Heart left ventricle (tissue), 16 donors: Measurements from ENCODE around the gene STK38. TPM values are rescaled to one million over a fixed set of nuclear protein-coding genes. Genes with fewer than 3 reads are reported as not detected.

ENCODE experiments used
- ATAC-seq, 4 donors: fragments of 200-7000 bp; cut with Tn5 transposase; one replicate each; pipeline ENCODE4 v1.9.1; 2020 to 2022; ENCODE audit warnings: moderate library complexity in 4 of 4, mild to moderate bottlenecking in 3 of 4, moderate number of reproducible peaks in 1 of 4
- DNase-seq, 5 donors: peaks; one replicate each; pipeline ENCODE4 v3.0.0-alpha.2; 2020
- H3K27ac ChIP-seq, 12 donors: fragments of 200-600 bp; sonication (generic) in 4 of 12; one replicate each; pipeline versions ENCODE4 v1.5.0 to v1.8.0; 2016 to 2022; ENCODE audit warnings: mild to moderate bottlenecking in 2 of 12
- H3K27me3 ChIP-seq, 9 donors: fragments of 200-600 bp; sonication (generic) in 2 of 9; one replicate each; pipeline versions ENCODE4 v1.5.1 to v1.8.0; 2016 to 2022; ENCODE audit warnings: mild to moderate bottlenecking in 3 of 9
- H3K36me3 ChIP-seq, 9 donors: fragments of 200-600 bp; sonication (generic) in 2 of 9; one replicate each; pipeline versions ENCODE4 v1.5.0 to v1.8.0; 2018 to 2022; ENCODE audit warnings: mild to moderate bottlenecking in 2 of 9
- H3K4me1 ChIP-seq, 12 donors: fragments of 200-600 bp; sonication (generic) in 4 of 12; one replicate each; pipeline versions ENCODE4 v1.5.0 to v1.8.0; 2016 to 2022; ENCODE audit warnings: mild to moderate bottlenecking in 3 of 12
- H3K4me3 ChIP-seq, 12 donors: fragments of 200-600 bp; sonication (generic) in 4 of 12; one replicate each; pipeline versions ENCODE4 v1.5.0 to v1.8.0; 2017 to 2022; ENCODE audit warnings: mild to moderate bottlenecking in 9 of 12, moderate library complexity in 4 of 12
- H3K9me3 ChIP-seq, 12 donors: fragments of 200-600 bp; sonication (generic) in 4 of 12; one replicate each; pipeline versions ENCODE4 v1.5.0 to v1.8.0; 2016 to 2022; ENCODE audit warnings: mild to moderate bottlenecking in 1 of 12
- POLR2A ChIP-seq, 2 donors: fragments of 450-650 bp; IDR thresholded peaks; one replicate each; pipeline ENCODE4 v1.6.1; 2017; ENCODE audit warnings: antibody characterized with exemption in 2 of 2, mild to moderate bottlenecking in 2 of 2, moderate library complexity in 2 of 2
- WGBS, 4 donors: extraction: QIAGEN DNeasy Blood & Tissue Kit in 2 of 4; methylation state at CpG; one replicate each; pipeline versions ENCODE4 v1.1.5 to v1.1.7; 2013 to 2018; 5-methylcytosine and 5-hydroxymethylcytosine counted together
- intact Hi-C, 10 donors: fragments of 100-400 bp; cut with DNase I; formaldehyde crosslinking; loops; one replicate each; pipeline versions ENCODE4 v1.11.1 to v1.14.2; 2022
- polyA plus RNA-seq, 2 donors: library from polyadenylated mRNA; stranded (reverse); fragments of 200-250 nt; gene quantifications; one replicate each; pipeline ENCODE4 v1.2.3, GENCODE V29; 2013
- total RNA-seq, 9 donors: library from RNA; depleted of rRNA in 2 of 9; stranded (reverse); fragments of >200 nt in 2 of 9; fragmentation: NEBNext Ultra II Directional in 3 of 9; extraction: Animal tissue kit (Norgen Biotek cat#: 25700) in 3 of 9; gene quantifications; one replicate each; pipeline versions ENCODE4 v1.1.0 to v1.2.4, GENCODE V29; 2016 to 2023
- TF ChIP-seq, protein P1 (sequence below), 12 donors: fragments of 200-600 bp; sonication (generic) in 4 of 12; IDR thresholded peaks; one replicate each; pipeline versions ENCODE4 v1.5.0 to v1.8.0; 2018 to 2022; ENCODE audit warnings: antibody characterized with exemption in 12 of 12, mild to moderate bottlenecking in 5 of 12
- donor health status: ischemic (EF 13 %, LVEDD 7.1; RV severe dilation, severe dysfunction).
- donor health status: healthy with polysubstance abuse.
- donor health status: DM: no; HTN: yes; CAD: no.
- donor health status: DM: no; HTN: no; CAD: no.
- donor health status: ischemic (EF 25% LVEDD 6.9; RV normal size, moderate dysfunction).
- donor health status: ischemic (EF 25% LVEDD 5.7; RV mildly dilated, moderate dysfunction).
- donor health status: healthy.
- donor health status: DM: yes; HTN: yes; CAD: no.
- donor health status: ischemic (EF 35%, LVEDD 5.7; RV mildly dilated, moderate dysfunction).
- donor health status: nonischemic (EF 11% LVEDD 7.7; RV severe dilation, severe dysfunction).
- donor health status: DM: yes; HTN: yes; CAD: no.
- donor health status: PGD.
- donor health status: ischemic (EF 29% LVEDD 5.4; RV normal size, mild dysfunction).
- donor health status: nonischemic (EF 23%, LVEDD 6.1; RV moderate dilation, normal function).

STK38 gene
- total and polyA plus RNA-seq, 11 donors, result 14.3 to 32.8 (median 21.2) TPM

DNA sequence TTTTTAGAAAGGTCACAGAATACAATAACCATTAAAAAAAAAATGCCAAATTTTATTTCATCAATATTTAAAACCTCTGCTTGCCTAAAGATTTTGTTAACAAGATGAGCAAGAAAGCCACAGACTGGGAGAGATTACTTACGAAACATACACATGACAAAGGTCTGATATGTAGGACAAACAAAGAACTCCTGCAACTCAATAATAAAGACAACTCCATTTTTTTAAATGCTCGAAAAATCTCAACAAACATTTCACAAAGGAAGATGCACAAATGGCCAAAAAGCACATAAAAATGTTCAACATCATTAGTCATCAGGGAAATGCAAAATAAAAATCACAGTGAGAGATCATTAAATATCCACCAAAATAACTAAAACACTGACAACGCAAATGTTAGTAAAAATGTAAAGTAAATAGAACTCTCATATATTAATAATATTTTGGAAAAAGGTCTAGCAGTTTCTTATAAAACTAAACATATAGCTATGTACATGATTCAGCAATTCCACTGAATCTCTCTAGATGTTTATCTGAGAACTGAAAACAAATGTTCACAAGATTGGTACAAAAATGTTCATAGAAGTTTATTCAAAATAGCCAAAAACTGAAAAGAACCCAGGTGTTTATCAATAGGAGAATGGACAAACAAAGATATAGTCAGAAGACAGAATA, 10.3 kb downstream of the STK38 start:
- DNase-seq (no peak), ATAC-seq (no peak)
- intact Hi-C loops, result no loop called here
- peaks cover 0 to 30% (median 12%) of the 10 kb centered on the region in 12 donors for H3K4me1 ChIP-seq
- 91 to 97% (median 94%) methylated on average over 3 of the region's 3 CpGs for WGBS, 4 donors
- no peaks in the 10 kb centered on the region for H3K9me3 ChIP-seq
- peaks cover 0 to 93% (median 65%) of the 10 kb centered on the region in 9 donors for H3K36me3 ChIP-seq
- no peak overlapping the region for H3K4me3 ChIP-seq
- no peak overlapping the region for H3K27ac ChIP-seq
- TF ChIP-seq POLR2A (IDR thresholded peaks at IDR 0.05), result no peak
- TF ChIP-seq, protein P1, sequence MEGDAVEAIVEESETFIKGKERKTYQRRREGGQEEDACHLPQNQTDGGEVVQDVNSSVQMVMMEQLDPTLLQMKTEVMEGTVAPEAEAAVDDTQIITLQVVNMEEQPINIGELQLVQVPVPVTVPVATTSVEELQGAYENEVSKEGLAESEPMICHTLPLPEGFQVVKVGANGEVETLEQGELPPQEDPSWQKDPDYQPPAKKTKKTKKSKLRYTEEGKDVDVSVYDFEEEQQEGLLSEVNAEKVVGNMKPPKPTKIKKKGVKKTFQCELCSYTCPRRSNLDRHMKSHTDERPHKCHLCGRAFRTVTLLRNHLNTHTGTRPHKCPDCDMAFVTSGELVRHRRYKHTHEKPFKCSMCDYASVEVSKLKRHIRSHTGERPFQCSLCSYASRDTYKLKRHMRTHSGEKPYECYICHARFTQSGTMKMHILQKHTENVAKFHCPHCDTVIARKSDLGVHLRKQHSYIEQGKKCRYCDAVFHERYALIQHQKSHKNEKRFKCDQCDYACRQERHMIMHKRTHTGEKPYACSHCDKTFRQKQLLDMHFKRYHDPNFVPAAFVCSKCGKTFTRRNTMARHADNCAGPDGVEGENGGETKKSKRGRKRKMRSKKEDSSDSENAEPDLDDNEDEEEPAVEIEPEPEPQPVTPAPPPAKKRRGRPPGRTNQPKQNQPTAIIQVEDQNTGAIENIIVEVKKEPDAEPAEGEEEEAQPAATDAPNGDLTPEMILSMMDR (IDR thresholded peaks at IDR 0.05), result no peak
- H3K27me3 ChIP-seq, result no peaks in the 10 kb centered on the region

DNA sequence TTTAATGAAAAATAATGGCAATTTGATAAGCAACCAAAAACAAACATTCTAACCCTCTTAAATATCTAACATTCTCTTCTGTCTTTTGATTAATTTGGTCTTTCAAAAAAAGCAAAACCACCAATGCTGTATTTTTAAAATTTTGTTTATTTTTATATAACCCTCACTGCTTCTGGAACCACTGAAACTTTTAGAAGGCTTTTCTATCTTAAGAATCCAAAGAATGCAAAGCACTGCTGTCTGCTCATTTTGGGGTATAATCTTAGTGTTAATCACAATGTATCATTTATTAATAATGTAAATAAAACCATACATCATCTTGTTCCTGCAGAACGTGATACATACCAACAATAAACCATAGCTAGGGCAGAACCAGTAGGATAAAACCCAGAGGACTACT, 14.0 kb downstream of the STK38 start:
- intact Hi-C loops, result no loop called here
- Histone ChIP-seq H3K36me3 (peaks cover 0 to 86% (median 42%) of the 10 kb centered on the region in 9 donors), H3K27me3 (no peaks in the 10 kb centered on the region), H3K9me3 (no peaks in the 10 kb centered on the region), H3K4me3 (no peak overlapping the region), H3K27ac (no peak overlapping the region), H3K4me1 (peaks cover 3 to 18% (median 8%) of the 10 kb centered on the region in 12 donors)
- no peak for TF ChIP-seq POLR2A (IDR thresholded peaks at IDR 0.05)
- TF ChIP-seq, protein P1 (IDR thresholded peaks at IDR 0.05), result no peak
- no peak for DNase-seq
- 38 to 48% (median 46%) methylated on average over 1 of the region's 1 CpG for WGBS, 4 donors
- ATAC-seq, result no peak

DNA sequence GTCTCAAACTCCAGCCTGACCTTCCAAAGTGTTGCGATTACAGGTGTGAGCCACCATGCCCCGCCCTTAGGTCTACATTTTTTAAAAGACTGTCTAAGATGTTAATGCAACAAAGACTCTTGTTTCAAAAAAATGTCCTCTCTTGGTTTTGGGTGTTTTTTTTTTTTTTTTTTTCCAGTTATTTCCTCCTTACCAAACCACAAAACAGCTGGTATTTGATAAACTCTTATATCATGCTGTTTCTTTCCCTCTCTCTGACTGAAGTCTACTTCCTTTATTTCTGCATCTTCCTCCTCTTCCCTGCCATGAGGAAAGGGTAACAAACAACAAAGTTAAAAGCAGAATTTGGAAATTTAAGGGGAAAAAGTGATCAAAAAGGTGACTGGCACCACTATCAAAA, 21.2 kb downstream of the STK38 start:
- Histone ChIP-seq H3K9me3 (no peaks in the 10 kb centered on the region), H3K4me1 (peaks cover 3 to 35% (median 15%) of the 10 kb centered on the region in 12 donors), H3K36me3 (peaks cover 0 to 70% (median 50%) of the 10 kb centered on the region in 9 donors), H3K27me3 (no peaks in the 10 kb centered on the region), H3K4me3 (no peak overlapping the region), H3K27ac (no peak overlapping the region)
- 68 to 100% (median 83%) methylated on average over 2 of the region's 2 CpGs for WGBS, 4 donors
- DNase-seq, result no peak
- intact Hi-C loops, result no loop called here
- no peak for TF ChIP-seq POLR2A (IDR thresholded peaks at IDR 0.05)
- TF ChIP-seq, protein P1 (IDR thresholded peaks at IDR 0.05), result no peak
- ATAC-seq, result no peak

DNA sequence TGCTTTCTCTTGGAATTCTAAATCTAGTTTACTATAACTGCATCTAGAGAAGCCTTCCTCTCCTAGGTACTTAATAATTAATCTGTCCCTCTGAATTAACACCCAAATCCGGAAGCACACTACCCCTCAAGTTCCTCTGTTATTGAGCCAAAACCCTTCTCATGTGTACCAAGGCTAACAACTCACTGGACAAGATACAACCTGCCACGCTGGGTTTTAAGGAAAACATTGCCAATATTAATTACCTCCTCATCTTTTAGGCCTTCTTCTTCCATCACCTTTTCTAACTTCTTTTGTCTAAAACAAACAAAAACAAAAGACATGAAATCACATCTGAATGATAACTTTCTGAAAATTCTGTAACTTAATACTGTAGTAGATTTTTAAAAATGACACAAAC, 21.9 kb downstream of the STK38 start:
- ATAC-seq (no peak), DNase-seq (no peak)
- no peaks in the 10 kb centered on the region for H3K27me3 ChIP-seq
- peaks cover 3 to 35% (median 15%) of the 10 kb centered on the region in 12 donors for H3K4me1 ChIP-seq
- 60 to 91% (median 82%) methylated on average over 2 of the region's 2 CpGs for WGBS, 4 donors
- H3K27ac ChIP-seq, result no peak overlapping the region
- H3K4me3 ChIP-seq, result no peak overlapping the region
- no peaks in the 10 kb centered on the region for H3K9me3 ChIP-seq
- intact Hi-C loops, result no loop called here
- TF ChIP-seq, protein P1 (IDR thresholded peaks at IDR 0.05), result no peak
- TF ChIP-seq POLR2A (IDR thresholded peaks at IDR 0.05), result no peak
- H3K36me3 ChIP-seq, result peaks cover 0 to 71% (median 56%) of the 10 kb centered on the region in 9 donors
